ENCODE data around the gene PAPPA.

- no peak for TF ChIP-seq FOSL2 (IDR thresholded peaks at IDR 0.05; ENCODE audit: borderline replicate concordance, low read depth)
- TF ChIP-seq IRF3 (IDR thresholded peaks at IDR 0.05; ENCODE audit: low read depth, low read length), result no peak
- TF ChIP-seq POLR2AphosphoS5 (IDR thresholded peaks at IDR 0.05; ENCODE audit: low read depth, low read length), result no peak
- TF ChIP-seq EZH2phosphoT487 (IDR thresholded peaks at IDR 0.05; ENCODE audit: borderline replicate concordance, low read depth), result no peak
- no peak for TF ChIP-seq YY1 (IDR thresholded peaks at IDR 0.05; ENCODE audit: low read depth)
- TF ChIP-seq, protein P1, sequence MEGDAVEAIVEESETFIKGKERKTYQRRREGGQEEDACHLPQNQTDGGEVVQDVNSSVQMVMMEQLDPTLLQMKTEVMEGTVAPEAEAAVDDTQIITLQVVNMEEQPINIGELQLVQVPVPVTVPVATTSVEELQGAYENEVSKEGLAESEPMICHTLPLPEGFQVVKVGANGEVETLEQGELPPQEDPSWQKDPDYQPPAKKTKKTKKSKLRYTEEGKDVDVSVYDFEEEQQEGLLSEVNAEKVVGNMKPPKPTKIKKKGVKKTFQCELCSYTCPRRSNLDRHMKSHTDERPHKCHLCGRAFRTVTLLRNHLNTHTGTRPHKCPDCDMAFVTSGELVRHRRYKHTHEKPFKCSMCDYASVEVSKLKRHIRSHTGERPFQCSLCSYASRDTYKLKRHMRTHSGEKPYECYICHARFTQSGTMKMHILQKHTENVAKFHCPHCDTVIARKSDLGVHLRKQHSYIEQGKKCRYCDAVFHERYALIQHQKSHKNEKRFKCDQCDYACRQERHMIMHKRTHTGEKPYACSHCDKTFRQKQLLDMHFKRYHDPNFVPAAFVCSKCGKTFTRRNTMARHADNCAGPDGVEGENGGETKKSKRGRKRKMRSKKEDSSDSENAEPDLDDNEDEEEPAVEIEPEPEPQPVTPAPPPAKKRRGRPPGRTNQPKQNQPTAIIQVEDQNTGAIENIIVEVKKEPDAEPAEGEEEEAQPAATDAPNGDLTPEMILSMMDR (IDR thresholded peaks at IDR 0.05), result no peak
- TF ChIP-seq MAX (IDR thresholded peaks at IDR 0.05; ENCODE audit: low read depth), result no peak
Observed at GRCh38 chr9:116317503-116317902, 163.9 kb downstream of the PAPPA start.
